ENCODE data around the gene LEMD2. TPM values are rescaled to one million over a fixed set of nuclear protein-coding genes. Genes with fewer than 3 reads are reported as not detected.

LEMD2 gene
- total RNA-seq, 1 donor from 2014 or later: 34.3 TPM

GRCh38 chr6:33797626-33798342 lies 8.9 kb upstream of the LEMD2 start:
- DNase-seq (ENCODE audit: low read depth in 2 of 2): no peak

- DNase-seq (ENCODE audit: low read depth in 2 of 2): no peak
These were observed 6.1 kb upstream of the LEMD2 start for GRCh38 chr6:33794910-33795623.

GRCh38 chr6:33792981-33793380 lies 4.1 kb upstream of the LEMD2 start:
- DNase-seq (ENCODE audit: low read depth in 2 of 2): no peak

GRCh38 chr6:33791620-33792019 lies 2.7 kb upstream of the LEMD2 start:
- DNase-seq (ENCODE audit: low read depth in 2 of 2): no peak

DNA sequence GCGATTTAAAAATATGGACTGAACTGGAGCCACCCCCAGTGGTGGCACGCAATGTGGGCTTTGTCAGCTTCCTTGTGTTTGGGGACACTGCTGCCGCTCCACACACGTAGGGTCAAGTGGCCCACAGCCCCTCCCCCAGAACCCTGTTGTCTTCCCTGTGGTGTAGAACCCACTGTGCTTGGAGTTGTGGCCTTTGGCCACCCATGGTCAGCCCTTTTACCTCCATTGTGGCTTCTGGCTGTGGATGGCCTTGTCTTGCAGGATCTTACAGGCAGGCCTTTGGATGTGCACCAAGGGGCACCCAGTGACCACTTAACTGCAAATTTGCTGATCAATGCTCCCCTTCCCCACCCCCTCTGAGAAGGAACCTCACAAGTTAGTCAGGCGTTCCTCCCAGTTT lies 2.0 kb upstream of the LEMD2 start:
- no peak for DNase-seq (ENCODE audit: low read depth in 2 of 2)

GRCh38 chr6:33790379-33790778 lies 1.4 kb upstream of the LEMD2 start:
- no peak for DNase-seq (ENCODE audit: low read depth in 2 of 2)

- no peak for DNase-seq (ENCODE audit: low read depth in 2 of 2)
These were observed 593 bp upstream of the LEMD2 start for GRCh38 chr6:33789550-33789895.

- peak; percentile 79 to 90 for DNase-seq (ENCODE audit: low read depth in 2 of 2)
These were observed 806 bp downstream of the LEMD2 start for GRCh38 chr6:33787954-33788693.

- peak; percentile 32 to 74 for DNase-seq (ENCODE audit: low read depth in 2 of 2)
These were observed 1.5 kb downstream of the LEMD2 start for GRCh38 chr6:33787346-33787953.

DNA sequence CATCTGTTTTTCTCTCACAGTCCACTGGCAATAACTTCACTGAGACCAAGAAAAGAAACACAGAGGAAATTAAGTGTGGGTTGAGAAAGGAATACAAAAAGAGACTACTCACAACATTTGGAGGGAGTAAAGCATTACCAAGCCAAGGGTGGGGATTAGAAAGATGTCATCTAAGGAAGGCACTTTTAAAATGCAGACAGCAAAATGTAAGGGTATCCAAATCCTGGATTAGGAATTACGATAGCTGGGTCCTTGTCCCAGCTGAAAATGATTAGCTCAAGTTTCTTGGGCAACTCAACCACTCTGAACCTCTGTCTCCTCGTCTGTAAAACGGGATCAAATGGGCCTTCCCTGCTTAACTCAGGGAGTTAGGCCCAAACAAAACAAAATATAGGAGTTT lies 2.2 kb downstream of the LEMD2 start:
- no peak for DNase-seq (ENCODE audit: low read depth in 2 of 2)

DNA sequence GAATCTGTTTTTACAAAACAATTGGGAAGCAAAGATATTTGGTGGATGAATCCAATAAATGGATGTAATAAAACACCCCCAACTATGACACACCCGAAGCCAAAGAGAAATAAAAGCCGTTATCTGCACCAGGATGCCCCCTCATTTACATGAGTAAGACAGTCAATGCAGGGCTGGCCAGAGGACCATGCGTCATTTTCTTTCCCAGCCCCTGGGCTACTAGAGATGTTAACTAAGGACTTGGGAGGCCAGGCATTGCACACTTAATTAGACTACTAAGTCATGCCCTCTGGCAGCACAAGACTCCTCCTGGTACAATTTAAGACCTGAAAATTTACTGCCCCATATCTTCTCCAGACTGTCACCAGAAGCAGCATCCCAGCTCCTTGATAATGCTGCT lies 3.2 kb downstream of the LEMD2 start:
- DNase-seq (ENCODE audit: low read depth in 2 of 2): peak in 1 of 2 donors; percentile 86

DNA sequence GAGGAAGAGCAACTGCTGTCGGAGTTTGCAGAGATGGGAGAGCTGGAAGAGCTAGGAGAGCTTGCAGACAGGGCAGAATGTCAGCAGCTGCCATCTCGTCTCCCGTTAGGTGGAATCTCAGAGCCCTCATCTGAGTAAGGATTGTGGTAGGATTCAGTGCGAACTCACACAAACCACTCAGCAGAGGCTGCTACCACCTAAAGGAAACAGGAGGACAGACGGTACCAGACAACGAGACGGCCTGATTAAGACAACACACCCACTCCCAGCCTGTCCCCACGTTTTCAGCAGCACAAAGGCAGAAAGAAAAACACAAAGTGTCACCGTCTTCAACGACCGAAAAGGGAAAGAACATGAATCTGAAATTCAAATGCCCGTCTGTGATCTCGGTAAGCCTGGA lies 4.1 kb downstream of the LEMD2 start:
- DNase-seq (ENCODE audit: low read depth in 2 of 2): no peak

DNA sequence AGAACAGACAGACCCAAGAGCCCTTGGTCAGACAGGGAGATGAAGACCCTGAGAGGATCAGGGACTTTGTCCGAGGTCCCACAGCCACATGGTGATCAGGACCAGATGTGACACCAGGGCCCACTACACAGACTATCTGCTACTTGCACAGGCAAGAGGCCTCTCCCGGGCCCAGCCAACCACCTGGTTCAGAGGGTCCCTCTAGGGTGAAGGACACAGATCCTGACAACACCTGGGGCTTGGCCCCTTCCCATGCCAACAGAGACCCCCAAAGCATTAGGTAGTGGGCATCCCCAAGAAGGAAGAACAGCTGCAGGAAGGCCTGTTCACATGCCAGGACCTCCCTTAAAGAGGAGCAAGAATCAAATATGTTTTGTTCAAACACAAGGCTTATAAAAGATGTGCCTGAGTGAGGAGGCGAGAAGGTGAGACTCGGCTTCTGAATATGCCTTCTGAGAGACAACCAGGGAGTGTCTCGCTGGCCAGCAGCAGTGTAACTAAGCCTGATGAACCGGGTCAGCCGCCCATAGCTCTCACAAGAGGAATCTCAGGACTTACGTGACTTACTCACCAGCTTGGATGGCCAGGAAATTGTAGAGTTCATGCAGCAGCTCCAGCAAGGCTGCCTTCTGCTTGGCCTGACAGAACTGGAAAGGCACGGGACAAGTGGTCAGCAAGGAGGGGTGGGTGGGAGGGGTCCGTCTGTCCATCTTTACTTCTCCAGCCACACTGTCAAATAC lies 5.0 kb downstream of the LEMD2 start:
- DNase-seq (ENCODE audit: low read depth in 2 of 2): peak in 1 of 2 donors; percentile 62

- DNase-seq (ENCODE audit: low read depth in 2 of 2): no peak
These were observed 6.4 kb downstream of the LEMD2 start for GRCh38 chr6:33782561-33782960.

GRCh38 chr6:33781131-33781975 lies 7.6 kb downstream of the LEMD2 start:
- peak in 1 of 2 donors; percentile 91 for DNase-seq (ENCODE audit: low read depth in 2 of 2)

- no peak for DNase-seq (ENCODE audit: low read depth in 2 of 2)
These were observed 9.0 kb downstream of the LEMD2 start for GRCh38 chr6:33779895-33780294.

GRCh38 chr6:33779290-33779689 lies 9.6 kb downstream of the LEMD2 start:
- no peak for DNase-seq (ENCODE audit: low read depth in 2 of 2)

GRCh38 chr6:33778444-33779121 lies 10.3 kb downstream of the LEMD2 start:
- DNase-seq (ENCODE audit: low read depth in 2 of 2): no peak

DNA sequence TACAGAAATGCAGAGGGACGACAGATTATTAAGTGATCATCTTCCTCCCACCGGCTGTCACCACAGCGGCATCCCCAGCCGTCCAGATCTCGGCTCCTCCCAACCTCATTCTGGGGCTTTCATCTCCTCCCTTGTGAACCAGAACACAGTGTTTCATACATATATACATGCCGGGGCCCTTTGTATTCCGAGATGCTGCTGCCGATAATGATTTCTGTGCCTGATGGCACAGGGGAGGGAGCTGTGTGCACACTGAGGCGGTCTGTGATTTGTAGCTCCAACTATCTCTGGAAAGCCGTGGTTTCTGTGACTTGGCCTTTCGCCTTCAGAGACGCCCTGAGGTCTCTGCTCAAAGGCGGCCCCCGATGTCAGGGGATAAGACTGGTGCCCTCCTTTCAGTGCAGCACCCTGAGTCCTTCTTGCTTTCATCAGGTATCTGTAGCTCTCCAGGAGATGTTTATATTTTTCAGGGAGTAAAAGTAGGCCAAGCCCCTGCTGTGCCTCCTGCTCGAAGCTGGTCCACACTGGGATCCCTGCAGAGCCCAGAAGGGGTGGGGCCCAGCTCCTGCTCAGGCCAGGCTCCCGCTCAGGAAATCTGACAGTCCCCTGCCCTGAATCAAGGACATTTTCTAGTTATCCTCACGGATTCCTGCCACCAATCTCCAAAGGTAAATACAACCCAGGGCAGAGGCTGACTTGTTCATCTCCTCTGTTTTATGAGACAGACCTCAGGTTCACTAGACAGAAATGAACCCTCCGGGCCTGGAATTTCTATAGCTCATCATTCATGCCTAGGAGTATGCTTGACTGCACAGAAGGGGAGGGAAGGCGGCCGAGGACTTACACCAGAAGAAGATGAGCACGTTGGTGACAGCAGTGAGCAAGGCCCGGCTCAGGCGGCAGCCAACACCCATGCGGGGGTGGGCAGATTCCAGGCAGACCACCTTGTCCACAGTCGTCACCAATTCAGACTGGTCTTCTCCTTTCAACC lies 11.2 kb downstream of the LEMD2 start:
- DNase-seq (ENCODE audit: low read depth in 2 of 2): no peak

All from lung microvascular endothelial cell (primary cell).